ENCODE data around the gene RHD.

DNA sequence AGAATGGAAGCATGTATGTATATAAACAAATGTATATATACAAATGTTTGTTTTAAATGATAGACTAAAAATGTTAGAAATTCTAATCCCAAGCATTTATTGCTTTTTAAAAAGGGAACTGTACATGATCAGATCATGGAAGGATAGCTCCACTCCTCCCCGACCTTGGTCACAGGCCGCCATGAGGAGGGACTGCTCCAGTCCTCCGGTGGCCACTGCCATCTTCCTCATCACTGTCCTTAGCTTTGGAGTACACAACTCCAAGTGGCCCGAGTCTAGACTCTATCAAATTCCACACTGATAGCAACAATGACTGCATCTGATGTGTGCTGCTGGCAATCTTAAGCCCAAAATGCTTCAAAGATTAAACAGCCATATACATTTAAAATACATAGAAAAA, 49.7 kb upstream of the RHD start:
- TF ChIP-seq, protein P1, sequence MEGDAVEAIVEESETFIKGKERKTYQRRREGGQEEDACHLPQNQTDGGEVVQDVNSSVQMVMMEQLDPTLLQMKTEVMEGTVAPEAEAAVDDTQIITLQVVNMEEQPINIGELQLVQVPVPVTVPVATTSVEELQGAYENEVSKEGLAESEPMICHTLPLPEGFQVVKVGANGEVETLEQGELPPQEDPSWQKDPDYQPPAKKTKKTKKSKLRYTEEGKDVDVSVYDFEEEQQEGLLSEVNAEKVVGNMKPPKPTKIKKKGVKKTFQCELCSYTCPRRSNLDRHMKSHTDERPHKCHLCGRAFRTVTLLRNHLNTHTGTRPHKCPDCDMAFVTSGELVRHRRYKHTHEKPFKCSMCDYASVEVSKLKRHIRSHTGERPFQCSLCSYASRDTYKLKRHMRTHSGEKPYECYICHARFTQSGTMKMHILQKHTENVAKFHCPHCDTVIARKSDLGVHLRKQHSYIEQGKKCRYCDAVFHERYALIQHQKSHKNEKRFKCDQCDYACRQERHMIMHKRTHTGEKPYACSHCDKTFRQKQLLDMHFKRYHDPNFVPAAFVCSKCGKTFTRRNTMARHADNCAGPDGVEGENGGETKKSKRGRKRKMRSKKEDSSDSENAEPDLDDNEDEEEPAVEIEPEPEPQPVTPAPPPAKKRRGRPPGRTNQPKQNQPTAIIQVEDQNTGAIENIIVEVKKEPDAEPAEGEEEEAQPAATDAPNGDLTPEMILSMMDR (IDR thresholded peaks at IDR 0.05) = no peak
- no peak for TF ChIP-seq EZH2 (IDR thresholded peaks at IDR 0.05; ENCODE audit: borderline replicate concordance, insufficient read depth, low read depth, low read length, poor library complexity, severe bottlenecking)
